Kidney epithelial cell (primary cell): ENCODE results near the gene GDAP1L1. TPM values are rescaled to one million over a fixed set of nuclear protein-coding genes. Genes with fewer than 3 reads are reported as not detected.

Experiments used
- DNase-seq: peaks from one replicate; pipeline ENCODE4 v3.0.0-alpha.2; 2010; ENCODE audit warnings: low read depth
- H3K27me3 ChIP-seq: 2 replicates; pipeline ENCODE4 v1.6.0; 2011; ENCODE audit warnings: low read length; ENCODE audit not compliant: control insufficient read depth, insufficient read depth
- H3K36me3 ChIP-seq: 2 replicates; pipeline ENCODE4 v1.5.1; 2011; ENCODE audit warnings: low read length; ENCODE audit not compliant: control insufficient read depth, insufficient read depth
- H3K4me3 ChIP-seq: 2 replicates; pipeline ENCODE4 v1.5.1; 2011; ENCODE audit warnings: low read depth, mild to moderate bottlenecking, control low read depth, low read length
- CTCF ChIP-seq: IDR thresholded peaks from 2 replicates; pipeline ENCODE4 v1.5.1; 2011; ENCODE audit warnings: mild to moderate bottlenecking, moderate library complexity, low read length, control low read depth, inconsistent platforms; ENCODE audit not compliant: insufficient read depth, poor library complexity, severe bottlenecking
- total RNA-seq: library from RNA; depleted of rRNA; stranded (reverse); fragments of >200 nt; gene quantifications from 2 replicates; pipeline ENCODE4 v1.2.3, GENCODE V29; 2015

The GDAP1L1 gene
- total RNA-seq, 1 donor from 2014 or later = not detected

GRCh38 chr20:44254073-44254472, 7.0 kb downstream of the GDAP1L1 start:
- TF ChIP-seq CTCF = no peak

DNA sequence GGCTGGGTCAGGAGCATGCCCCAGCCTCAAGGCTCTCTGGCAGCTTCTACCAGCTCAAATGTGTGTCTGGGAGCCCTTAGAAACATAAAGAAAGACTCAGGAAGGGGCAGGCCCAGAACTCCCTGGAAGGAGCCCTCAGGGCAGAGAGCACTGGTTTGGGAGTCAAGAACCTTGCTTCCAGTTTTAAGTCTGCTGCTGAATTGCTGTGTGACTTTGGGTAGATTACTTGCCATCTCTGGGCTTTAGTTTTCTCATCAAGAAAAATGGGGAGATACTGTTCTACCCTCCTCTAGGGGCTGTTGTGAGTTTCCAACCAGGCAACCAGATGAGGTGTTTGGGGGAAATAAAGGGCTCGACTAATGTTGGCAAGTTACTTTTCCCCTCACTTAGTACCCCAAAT, 8.8 kb downstream of the GDAP1L1 start:
- H3K4me3 ChIP-seq = no peak overlapping the region
- H3K27me3 ChIP-seq = no peaks in the 10 kb centered on the region
- no peaks in the 10 kb centered on the region for H3K36me3 ChIP-seq
- TF ChIP-seq CTCF = no peak
- DNase-seq = no peak

More at GRCh38 chr20:44254073-44254472, 7.0 kb downstream of the GDAP1L1 start:
- Histone ChIP-seq H3K27me3 (no peaks in the 10 kb centered on the region), H3K4me3 (no peak overlapping the region), H3K36me3 (no peaks in the 10 kb centered on the region)
- DNase-seq = no peak

DNA sequence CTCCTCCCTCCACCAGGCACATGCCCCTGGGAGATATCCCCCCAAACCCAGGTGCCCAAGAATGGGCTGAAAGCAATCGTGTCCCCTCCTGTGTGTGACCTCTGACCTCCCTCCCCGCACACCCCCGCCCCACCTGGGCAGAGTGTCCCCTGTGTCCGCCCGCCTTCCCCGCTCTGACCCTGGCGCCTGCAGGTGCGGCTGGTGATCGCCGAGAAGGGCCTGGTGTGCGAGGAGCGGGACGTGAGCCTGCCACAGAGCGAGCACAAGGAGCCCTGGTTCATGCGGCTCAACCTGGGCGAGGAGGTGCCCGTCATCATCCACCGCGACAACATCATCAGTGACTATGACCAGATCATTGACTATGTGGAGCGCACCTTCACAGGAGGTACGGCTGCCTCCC, 9.9 kb downstream of the GDAP1L1 start:
- TF ChIP-seq CTCF = no peak
- no peaks in the 10 kb centered on the region for H3K36me3 ChIP-seq
- no peaks in the 10 kb centered on the region for H3K27me3 ChIP-seq
- DNase-seq = no peak
- no peak overlapping the region for H3K4me3 ChIP-seq

DNA sequence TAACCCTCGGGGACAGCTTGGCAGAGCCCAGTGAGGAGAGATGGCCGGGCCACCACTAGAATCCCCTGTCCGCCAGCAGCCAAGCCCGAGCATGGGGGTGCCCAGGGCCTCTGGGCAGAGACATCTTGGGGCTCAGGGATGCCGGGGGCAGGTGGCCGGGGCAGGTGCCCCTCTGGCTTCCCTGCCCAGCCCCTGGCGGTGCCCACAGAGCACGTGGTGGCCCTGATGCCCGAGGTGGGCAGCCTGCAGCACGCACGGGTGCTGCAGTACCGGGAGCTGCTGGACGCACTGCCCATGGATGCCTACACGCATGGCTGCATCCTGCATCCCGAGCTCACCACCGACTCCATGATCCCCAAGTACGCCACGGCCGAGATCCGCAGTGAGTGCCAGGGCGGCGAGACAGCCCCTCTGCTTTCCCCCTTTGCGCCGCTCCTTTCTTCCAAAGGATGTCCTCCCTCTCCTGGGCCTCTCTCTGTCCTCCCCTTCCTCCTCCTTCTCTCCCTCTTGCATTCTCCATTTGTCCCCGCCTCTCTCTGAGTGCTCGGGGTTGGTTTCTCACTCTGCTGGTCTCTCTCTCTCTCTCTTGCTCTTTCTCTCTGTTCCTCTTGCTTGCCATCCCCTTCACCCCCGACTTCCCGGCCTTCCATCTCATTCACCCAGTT, 11.2 kb downstream of the GDAP1L1 start:
- no peak for TF ChIP-seq CTCF

GRCh38 chr20:44264287-44264686, 17.2 kb downstream of the GDAP1L1 start:
- no peak for DNase-seq
- no peak for TF ChIP-seq CTCF
- no peaks in the 10 kb centered on the region for H3K36me3 ChIP-seq

More for the DNA sequence above, 11.2 kb downstream of the GDAP1L1 start:
- H3K36me3 ChIP-seq = no peaks in the 10 kb centered on the region
- no peak overlapping the region for H3K4me3 ChIP-seq
- no peaks in the 10 kb centered on the region for H3K27me3 ChIP-seq
- no peak for DNase-seq

DNA sequence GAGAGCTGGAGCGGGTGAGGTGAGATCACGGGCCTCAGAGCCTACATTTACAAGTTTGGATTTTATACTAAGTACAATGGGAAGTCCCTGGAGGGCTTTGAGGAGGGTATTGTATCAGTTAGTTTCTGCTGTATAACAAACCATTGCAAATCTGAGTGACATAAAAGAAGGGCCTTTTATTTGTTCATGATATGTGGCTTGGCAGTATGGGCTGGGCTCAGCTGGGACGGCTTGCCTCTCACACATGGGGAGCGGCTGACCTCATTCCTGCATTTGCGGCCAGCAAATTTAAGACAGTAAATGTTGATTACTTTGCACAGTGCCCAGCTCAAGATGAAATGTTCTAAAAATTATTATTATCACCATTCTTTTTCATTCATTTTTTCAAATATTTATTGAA, 21.7 kb downstream of the GDAP1L1 start:
- no peak overlapping the region for H3K4me3 ChIP-seq
- no peak for TF ChIP-seq CTCF
- DNase-seq = no peak

More at GRCh38 chr20:44264287-44264686, 17.2 kb downstream of the GDAP1L1 start:
- H3K27me3 ChIP-seq = no peaks in the 10 kb centered on the region
- H3K4me3 ChIP-seq = no peak overlapping the region

More for the DNA sequence above, 21.7 kb downstream of the GDAP1L1 start:
- H3K27me3 ChIP-seq = peaks cover 2% of the 10 kb centered on the region
- no peaks in the 10 kb centered on the region for H3K36me3 ChIP-seq
